Progenitor cell of endocrine pancreas (in vitro differentiated cells): Measurements from ENCODE around the gene LRRN4CL. TPM values are rescaled to one million over a fixed set of nuclear protein-coding genes. Genes with fewer than 3 reads are reported as not detected.
"Not testable (repeated sequence)": the region's sequence is repeated elsewhere in the genome, so short reads cannot be mapped to it uniquely, and the experiment has no call there.

ENCODE experiments used
- DNase-seq: peaks from one replicate; pipeline ENCODE4 v3.0.0; 2021; ENCODE audit warnings: low spot score; ENCODE audit not compliant: unreplicated experiment
- H3K27ac Mint-ChIP-seq: 2 replicates; pipeline ENCODE4 v1.8.0; 2021; ENCODE audit warnings: mild to moderate bottlenecking, moderate library complexity, mixed read lengths
- H3K27me3 Mint-ChIP-seq: 2 replicates; pipeline ENCODE4 v1.8.0; 2021; ENCODE audit warnings: mixed read lengths
- H3K36me3 Mint-ChIP-seq: 2 replicates; pipeline ENCODE4 v1.8.0; 2022; ENCODE audit warnings: mixed read lengths; ENCODE audit not compliant: insufficient read depth
- H3K4me1 Mint-ChIP-seq: 2 replicates; pipeline ENCODE4 v1.8.0; 2021; ENCODE audit warnings: low read depth, mixed read lengths
- H3K4me3 Mint-ChIP-seq: 2 replicates; pipeline ENCODE4 v1.8.0; 2021; ENCODE audit warnings: low read depth, mild to moderate bottlenecking, moderate library complexity, mixed read lengths
- H3K9me3 Mint-ChIP-seq: 2 replicates; pipeline ENCODE4 v1.8.0; 2021; ENCODE audit warnings: low read depth, mixed read lengths
- total RNA-seq: library from RNA; stranded (reverse); gene quantifications from 2 replicates; pipeline ENCODE4 v1.2.1, GENCODE V29; 2021
- TF ChIP-seq, protein P1 (sequence below): fragments of 200-600 bp; sonication (generic); IDR thresholded peaks from one replicate; pipeline ENCODE4 v1.5.0; 2021; ENCODE audit warnings: antibody characterized with exemption, mild to moderate bottlenecking; ENCODE audit not compliant: unreplicated experiment

The LRRN4CL gene
- total RNA-seq, 1 donor from 2014 or later: 0.65 TPM

DNA sequence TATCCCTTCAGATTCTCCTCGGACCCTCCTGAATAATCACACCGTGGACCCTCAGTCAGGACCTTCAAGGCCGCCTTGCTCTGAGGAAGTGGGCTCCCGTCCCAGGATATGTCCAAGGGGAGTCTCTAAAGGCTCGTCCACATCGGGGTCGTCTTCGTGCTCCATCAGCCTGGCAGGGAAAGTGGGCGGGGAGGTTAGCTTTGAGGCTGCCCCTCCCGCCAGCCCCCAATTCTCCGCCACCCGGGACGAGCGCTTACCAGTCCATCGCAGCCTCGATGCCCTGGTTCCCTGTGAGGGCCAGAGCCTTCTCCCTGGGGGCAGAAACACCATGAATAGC lies 10.9 kb downstream of the LRRN4CL start:
- DNase-seq: no peak
- peak overlapping the region; percentile 92 for H3K27ac Mint-ChIP-seq
- TF ChIP-seq, protein P1, sequence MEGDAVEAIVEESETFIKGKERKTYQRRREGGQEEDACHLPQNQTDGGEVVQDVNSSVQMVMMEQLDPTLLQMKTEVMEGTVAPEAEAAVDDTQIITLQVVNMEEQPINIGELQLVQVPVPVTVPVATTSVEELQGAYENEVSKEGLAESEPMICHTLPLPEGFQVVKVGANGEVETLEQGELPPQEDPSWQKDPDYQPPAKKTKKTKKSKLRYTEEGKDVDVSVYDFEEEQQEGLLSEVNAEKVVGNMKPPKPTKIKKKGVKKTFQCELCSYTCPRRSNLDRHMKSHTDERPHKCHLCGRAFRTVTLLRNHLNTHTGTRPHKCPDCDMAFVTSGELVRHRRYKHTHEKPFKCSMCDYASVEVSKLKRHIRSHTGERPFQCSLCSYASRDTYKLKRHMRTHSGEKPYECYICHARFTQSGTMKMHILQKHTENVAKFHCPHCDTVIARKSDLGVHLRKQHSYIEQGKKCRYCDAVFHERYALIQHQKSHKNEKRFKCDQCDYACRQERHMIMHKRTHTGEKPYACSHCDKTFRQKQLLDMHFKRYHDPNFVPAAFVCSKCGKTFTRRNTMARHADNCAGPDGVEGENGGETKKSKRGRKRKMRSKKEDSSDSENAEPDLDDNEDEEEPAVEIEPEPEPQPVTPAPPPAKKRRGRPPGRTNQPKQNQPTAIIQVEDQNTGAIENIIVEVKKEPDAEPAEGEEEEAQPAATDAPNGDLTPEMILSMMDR: no peak
- H3K27me3 Mint-ChIP-seq: no peaks in the 10 kb centered on the region
- peaks cover 12% of the 10 kb centered on the region for H3K36me3 Mint-ChIP-seq
- no peaks in the 10 kb centered on the region for H3K9me3 Mint-ChIP-seq
- peaks cover 12% of the 10 kb centered on the region for H3K4me1 Mint-ChIP-seq
- H3K4me3 Mint-ChIP-seq: peak overlapping the region; percentile 86

DNA sequence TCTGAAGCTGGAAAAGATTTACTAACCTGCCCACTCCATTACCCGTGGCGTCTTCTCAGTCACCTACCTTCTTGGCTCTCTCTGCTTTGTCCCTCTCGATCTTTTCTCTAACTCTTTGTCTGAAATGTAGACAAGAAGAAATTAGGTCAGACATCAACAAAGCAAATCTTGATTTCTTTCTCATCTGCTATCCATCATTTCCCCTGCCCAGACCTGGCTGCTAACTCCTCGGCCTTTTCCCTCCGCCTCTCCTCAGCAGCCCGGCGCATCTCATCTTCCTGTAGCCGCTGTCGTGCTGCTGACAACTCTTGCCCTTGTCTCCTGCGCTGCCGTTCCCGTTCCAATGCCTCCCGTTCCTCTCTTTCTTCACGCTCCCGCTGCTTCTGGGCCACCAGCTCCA lies 11.6 kb downstream of the LRRN4CL start:
- Mint-ChIP-seq H3K27ac (peak overlapping the region; percentile 86), H3K4me3 (peak overlapping the region; percentile 86)
- DNase-seq: no peak

DNA sequence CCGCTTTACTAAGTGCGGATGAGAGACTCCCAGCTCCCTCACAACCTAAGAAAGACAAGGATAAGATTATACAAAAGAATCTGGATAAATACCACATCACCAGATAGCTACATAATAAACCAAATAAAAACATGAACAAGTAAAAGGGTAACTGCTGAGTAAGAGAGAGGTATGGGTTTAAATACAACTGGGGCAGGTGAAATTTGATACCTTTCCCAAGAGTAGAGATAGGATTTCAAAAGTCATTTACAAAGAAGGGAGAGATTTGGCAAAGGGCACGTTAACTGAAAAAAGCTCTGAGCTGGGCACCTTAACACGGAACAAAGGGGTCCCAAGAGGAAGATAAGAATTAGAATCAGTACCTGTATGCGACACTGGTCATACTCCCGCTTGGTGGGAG lies 12.2 kb downstream of the LRRN4CL start:
- Mint-ChIP-seq H3K27ac (no peak overlapping the region), H3K36me3 (peaks cover 12% of the 10 kb centered on the region), H3K4me1 (peaks cover 16% of the 10 kb centered on the region), H3K9me3 (no peaks in the 10 kb centered on the region), H3K4me3 (peak overlapping the region; percentile 86), H3K27me3 (no peaks in the 10 kb centered on the region)
- DNase-seq: no peak
- TF ChIP-seq, protein P1: no peak

More for the DNA sequence above, 11.6 kb downstream of the LRRN4CL start:
- Mint-ChIP-seq H3K27me3 (no peaks in the 10 kb centered on the region), H3K4me1 (peaks cover 12% of the 10 kb centered on the region), H3K36me3 (peaks cover 12% of the 10 kb centered on the region), H3K9me3 (no peaks in the 10 kb centered on the region)
- TF ChIP-seq, protein P1: no peak

GRCh38 chr11:62676698-62677097 lies 12.6 kb downstream of the LRRN4CL start:
- Mint-ChIP-seq H3K4me1 (peaks cover 17% of the 10 kb centered on the region), H3K9me3 (no peaks in the 10 kb centered on the region), H3K36me3 (peaks cover 12% of the 10 kb centered on the region), H3K27ac (peak overlapping the region; percentile 20), H3K27me3 (no peaks in the 10 kb centered on the region), H3K4me3 (peak overlapping the region; percentile 86)
- no peak for DNase-seq
- TF ChIP-seq, protein P1: no peak

- not testable (repeated sequence) for DNase-seq, H3K27ac Mint-ChIP-seq, H3K9me3 Mint-ChIP-seq, H3K27me3 Mint-ChIP-seq, H3K4me3 Mint-ChIP-seq
- peaks cover 12% of the 10 kb centered on the region for H3K36me3 Mint-ChIP-seq
- H3K4me1 Mint-ChIP-seq: peaks cover 22% of the 10 kb centered on the region
Observed at GRCh38 chr11:62675415-62675814, 13.9 kb downstream of the LRRN4CL start.

DNA sequence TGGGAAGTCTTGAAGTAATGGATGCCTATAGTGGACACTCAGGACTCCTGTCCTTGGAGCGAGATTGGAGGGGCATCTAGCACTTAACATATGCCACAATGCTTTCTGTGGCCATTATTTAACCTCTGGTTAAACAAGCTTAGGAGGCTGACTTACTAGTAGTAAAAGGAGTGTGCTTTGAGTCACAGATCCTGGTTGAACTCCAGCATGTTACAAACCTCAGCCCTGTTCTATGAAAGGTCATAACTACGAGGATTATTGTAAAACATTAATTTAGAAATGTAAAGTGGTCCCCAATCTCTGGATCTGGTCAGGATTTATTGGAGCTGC lies 16.2 kb downstream of the LRRN4CL start:
- Mint-ChIP-seq H3K27ac (peak overlapping the region; percentile 69), H3K36me3 (peaks cover 12% of the 10 kb centered on the region)
- TF ChIP-seq, protein P1: no peak

More for the DNA sequence above, 16.2 kb downstream of the LRRN4CL start:
- Mint-ChIP-seq H3K4me3 (peak overlapping the region; percentile 99), H3K4me1 (peaks cover 19% of the 10 kb centered on the region), H3K27me3 (no peaks in the 10 kb centered on the region), H3K9me3 (no peaks in the 10 kb centered on the region)
- no peak for DNase-seq
